ENCODE data around the gene DCC. TPM values are rescaled to one million over a fixed set of nuclear protein-coding genes. Genes with fewer than 3 reads are reported as not detected.

Gene DCC
- total RNA-seq, 1 experiment from 2014 or later = 0.08 TPM

- DNase-seq (ENCODE audit: low read depth, low spot score) = no peak
- in situ Hi-C loops (cut with HindIII; ENCODE audit: low pct_unique_long_range_greater_than_20kb, low sequenced_read_pairs) = no loop called here
Observed at GRCh38 chr18:52598921-52599320, 258.9 kb downstream of the DCC start.

- in situ Hi-C loops (cut with HindIII; ENCODE audit: low pct_unique_long_range_greater_than_20kb, low sequenced_read_pairs) = no loop called here
- no peak for DNase-seq (ENCODE audit: low read depth, low spot score)
Observed at GRCh38 chr18:52602820-52603219, 262.8 kb downstream of the DCC start.

- no peak for DNase-seq (ENCODE audit: low read depth, low spot score)
- in situ Hi-C loops (cut with HindIII; ENCODE audit: low pct_unique_long_range_greater_than_20kb, low sequenced_read_pairs) = no loop called here
Observed at GRCh38 chr18:52605345-52605744, 265.3 kb downstream of the DCC start.

DNA sequence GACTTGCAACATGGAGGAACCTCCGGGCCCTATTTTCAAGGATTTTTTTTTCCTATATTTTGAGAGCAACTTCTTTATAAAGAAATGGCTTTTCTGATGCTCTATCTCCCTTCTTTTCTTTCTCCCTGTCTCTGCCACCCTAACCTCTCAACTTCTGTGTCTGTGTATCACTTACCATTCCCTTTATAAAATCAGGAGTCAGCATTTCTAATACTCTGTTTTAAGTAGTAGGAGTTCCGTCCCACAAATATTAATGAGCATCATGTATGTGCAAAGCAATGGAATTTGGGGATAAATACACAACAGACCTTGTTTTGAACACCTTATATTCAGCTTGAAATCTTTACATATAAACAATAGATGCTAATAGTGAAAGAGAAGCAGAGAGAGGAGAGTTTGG lies 268.0 kb downstream of the DCC start:
- no peak for DNase-seq (ENCODE audit: low read depth, low spot score)
- in situ Hi-C loops (cut with HindIII; ENCODE audit: low pct_unique_long_range_greater_than_20kb, low sequenced_read_pairs) = no loop called here

DNA sequence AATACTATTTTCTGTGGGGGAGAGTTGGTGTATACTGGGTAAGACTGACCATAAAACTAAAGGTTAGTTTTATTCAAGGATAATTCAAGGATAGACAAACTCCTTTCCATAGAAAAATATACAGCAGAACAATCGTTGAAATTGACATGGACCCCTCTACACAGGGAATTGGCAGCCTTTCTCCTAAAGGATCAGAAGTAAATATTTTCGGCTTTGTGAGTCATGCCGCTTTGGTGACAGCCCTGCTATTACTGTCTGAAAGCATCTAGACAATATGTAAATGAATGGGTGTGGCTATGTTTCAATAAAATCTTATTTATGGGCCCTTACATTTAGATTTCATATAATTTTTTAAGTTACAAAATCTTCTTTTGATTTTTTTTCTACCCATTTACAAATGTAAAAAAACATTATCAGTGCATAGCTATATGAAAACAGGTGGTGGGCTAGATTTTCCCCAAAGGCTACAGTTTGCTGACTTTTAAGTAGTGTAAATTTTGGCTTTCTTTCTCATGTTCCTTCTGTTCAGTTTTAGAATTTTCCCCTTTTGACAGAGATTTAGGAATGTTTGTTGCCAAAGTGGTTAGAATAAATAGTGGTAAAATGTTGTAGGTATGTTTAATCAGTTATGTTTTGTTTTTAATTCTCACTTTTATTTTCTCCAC lies 270.6 kb downstream of the DCC start:
- in situ Hi-C loops (cut with HindIII; ENCODE audit: low pct_unique_long_range_greater_than_20kb, low sequenced_read_pairs) = no loop called here
- no peak for DNase-seq (ENCODE audit: low read depth, low spot score)

DNA sequence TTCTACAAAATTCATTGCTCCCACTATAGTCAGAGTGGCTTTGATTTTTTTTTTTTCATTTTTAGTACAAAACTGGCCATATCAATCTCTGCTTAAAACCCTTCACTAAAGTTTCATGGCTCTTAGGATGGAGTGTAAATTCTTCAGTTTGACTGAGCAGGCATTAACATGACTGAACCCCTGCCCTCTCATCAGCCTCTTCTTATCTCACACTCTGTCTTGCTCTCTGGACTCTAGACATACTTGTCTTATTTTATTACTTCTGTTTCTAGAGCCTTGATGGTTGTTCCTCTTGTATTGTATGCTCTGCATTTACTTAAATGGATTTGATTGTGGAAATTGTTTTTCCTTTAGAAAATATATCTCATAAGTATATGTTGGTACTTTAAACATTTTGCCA lies 272.4 kb downstream of the DCC start:
- in situ Hi-C loops (cut with HindIII; ENCODE audit: low pct_unique_long_range_greater_than_20kb, low sequenced_read_pairs) = no loop called here
- no peak for DNase-seq (ENCODE audit: low read depth, low spot score)

DNA sequence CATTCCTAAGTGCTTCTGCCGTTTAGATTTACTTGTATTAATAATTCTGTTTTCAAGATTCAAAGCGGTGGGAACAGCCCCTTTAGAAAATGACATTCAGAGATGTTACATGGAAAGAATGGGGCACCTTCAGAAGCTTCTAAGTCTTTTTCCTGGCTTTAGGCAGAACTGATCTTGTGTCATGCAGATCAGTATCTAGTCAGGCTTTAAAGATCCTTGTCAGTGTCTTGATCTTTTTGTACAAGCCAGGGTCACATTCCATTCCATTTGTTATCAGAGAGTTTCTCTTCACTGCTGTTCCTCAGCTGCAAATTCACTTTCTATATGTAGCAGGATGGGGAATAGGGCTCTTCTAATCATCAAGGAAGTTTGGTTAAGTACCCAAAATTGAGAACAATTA lies 275.3 kb downstream of the DCC start:
- no peak for DNase-seq (ENCODE audit: low read depth, low spot score)
- in situ Hi-C loops (cut with HindIII; ENCODE audit: low pct_unique_long_range_greater_than_20kb, low sequenced_read_pairs) = no loop called here

- in situ Hi-C loops (cut with HindIII; ENCODE audit: low pct_unique_long_range_greater_than_20kb, low sequenced_read_pairs) = no loop called here
- no peak for DNase-seq (ENCODE audit: low read depth, low spot score)
Observed at GRCh38 chr18:52615943-52616342, 275.9 kb downstream of the DCC start.

- in situ Hi-C loops (cut with HindIII; ENCODE audit: low pct_unique_long_range_greater_than_20kb, low sequenced_read_pairs) = no loop called here
- DNase-seq (ENCODE audit: low read depth, low spot score) = no peak
Observed at GRCh38 chr18:52617931-52618330, 277.9 kb downstream of the DCC start.

GRCh38 chr18:52620926-52621439 lies 281.0 kb downstream of the DCC start:
- in situ Hi-C loops (cut with HindIII; ENCODE audit: low pct_unique_long_range_greater_than_20kb, low sequenced_read_pairs) = no loop called here
- DNase-seq (ENCODE audit: low read depth, low spot score) = no peak

DNA sequence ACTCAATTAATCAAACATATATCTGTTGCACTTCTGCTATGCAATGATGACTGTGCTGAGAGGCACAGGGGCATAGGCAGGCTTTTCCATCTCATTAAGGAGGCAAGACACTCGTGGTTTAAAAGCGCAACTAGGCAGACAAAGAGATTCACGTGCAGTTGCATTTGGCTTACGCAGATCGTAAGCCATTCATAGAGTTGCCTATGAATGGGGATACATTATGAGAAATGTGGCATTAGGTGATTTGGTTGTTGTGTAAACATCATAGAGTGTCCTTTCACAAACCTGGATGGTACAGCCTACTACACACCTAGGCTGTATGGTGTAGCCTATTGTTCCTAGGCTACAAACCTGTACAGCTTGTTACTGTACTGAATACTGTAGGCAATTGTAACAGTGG lies 284.7 kb downstream of the DCC start:
- no peak for DNase-seq (ENCODE audit: low read depth, low spot score)
- in situ Hi-C loops (cut with HindIII; ENCODE audit: low pct_unique_long_range_greater_than_20kb, low sequenced_read_pairs) = no loop called here

DNA sequence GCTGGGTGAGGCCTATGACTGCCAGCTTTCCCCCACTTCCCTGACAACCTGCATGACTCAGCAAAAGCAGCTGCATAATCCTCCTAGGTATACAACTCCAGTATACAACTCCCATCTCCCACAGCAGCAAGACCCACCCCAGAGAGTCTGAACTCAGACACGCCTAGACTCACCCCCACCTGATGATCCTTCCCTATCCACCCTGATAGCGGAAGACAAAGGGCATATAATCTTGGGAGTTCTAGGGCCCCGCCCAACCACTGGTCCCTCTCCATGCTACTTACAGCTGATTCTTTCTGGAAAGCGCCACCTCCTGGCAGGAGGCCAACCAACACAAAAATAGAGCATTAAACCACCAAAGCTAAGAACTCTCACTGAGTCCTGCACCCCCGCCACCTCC lies 296.5 kb downstream of the DCC start:
- in situ Hi-C loops (cut with HindIII; ENCODE audit: low pct_unique_long_range_greater_than_20kb, low sequenced_read_pairs) = no loop called here
- peak; percentile 24 for DNase-seq (ENCODE audit: low read depth, low spot score)

GRCh38 chr18:52648201-52648600 lies 308.2 kb downstream of the DCC start:
- no peak for DNase-seq (ENCODE audit: low read depth, low spot score)
- in situ Hi-C loops (cut with HindIII; ENCODE audit: low pct_unique_long_range_greater_than_20kb, low sequenced_read_pairs) = no loop called here

- in situ Hi-C loops (cut with HindIII; ENCODE audit: low pct_unique_long_range_greater_than_20kb, low sequenced_read_pairs) = no loop called here
- no peak for DNase-seq (ENCODE audit: low read depth, low spot score)
Observed at GRCh38 chr18:52652391-52652790, 312.4 kb downstream of the DCC start.

DNA sequence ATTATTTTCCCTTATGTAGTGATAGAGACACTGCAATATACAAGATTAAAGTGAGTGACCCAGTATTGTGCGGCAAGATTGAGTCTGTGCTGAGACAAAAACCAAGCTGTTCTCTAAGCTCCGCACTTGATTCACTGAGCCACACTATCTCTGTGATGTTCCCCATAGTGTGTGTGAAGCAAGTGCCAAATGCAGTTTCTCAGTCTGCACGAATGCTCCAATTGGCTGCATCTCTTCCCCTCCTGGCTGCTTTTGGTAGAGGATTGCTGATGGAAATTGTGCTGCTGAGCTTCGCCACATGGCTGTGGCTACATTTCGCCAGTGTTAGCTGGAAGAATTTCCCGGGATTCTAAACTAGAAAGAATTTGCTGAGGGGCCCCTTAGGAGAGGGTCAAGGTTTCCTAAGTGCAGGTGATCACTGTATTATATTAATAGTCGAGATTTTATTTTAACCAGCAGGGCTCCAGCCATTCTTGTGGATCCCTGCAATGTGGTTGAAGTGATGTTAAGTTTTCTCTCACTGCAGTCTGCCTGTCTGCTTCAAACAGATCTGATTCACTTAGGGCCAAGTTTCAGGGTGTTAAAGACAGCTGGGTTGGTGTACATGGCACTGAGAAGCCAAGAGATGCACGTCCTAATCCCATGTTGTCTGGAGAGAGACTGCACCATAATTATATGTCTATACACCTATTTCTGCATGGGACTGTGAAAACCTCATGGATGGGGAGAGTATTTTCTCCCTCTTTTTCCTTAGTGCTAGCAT lies 317.2 kb downstream of the DCC start:
- in situ Hi-C loops (cut with HindIII; ENCODE audit: low pct_unique_long_range_greater_than_20kb, low sequenced_read_pairs) = no loop called here
- no peak for DNase-seq (ENCODE audit: low read depth, low spot score)

DNA sequence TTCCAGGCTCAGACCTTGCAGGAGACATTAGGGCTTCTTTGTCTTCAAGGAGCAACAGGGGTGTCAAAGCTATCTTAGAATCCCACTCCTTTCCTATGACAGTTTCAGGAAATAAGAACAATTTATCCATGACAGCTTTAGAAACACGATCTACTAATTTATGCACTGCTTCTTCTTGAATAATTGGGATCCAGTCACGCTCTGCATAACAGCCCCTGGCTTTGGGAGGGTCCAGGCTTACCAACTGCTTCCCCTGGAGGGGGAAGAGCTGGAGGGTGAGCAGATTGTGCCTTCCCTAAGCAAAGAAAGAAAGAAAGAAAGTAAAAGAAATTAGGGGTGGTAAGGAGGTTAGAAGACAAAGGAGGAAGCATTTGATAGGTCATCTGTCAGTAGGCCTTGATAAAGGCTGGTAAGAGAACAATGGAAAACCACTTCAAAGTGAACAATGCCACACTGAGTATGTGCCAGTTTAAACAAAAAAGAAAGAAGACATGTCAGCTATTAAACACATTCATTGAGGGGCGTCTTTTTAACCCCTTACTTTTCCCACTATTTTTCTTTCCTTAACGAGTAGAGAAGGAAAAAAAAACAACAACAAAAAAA lies 327.6 kb downstream of the DCC start:
- no peak for DNase-seq (ENCODE audit: low read depth, low spot score)
- in situ Hi-C loops (cut with HindIII; ENCODE audit: low pct_unique_long_range_greater_than_20kb, low sequenced_read_pairs) = no loop called here

DNA sequence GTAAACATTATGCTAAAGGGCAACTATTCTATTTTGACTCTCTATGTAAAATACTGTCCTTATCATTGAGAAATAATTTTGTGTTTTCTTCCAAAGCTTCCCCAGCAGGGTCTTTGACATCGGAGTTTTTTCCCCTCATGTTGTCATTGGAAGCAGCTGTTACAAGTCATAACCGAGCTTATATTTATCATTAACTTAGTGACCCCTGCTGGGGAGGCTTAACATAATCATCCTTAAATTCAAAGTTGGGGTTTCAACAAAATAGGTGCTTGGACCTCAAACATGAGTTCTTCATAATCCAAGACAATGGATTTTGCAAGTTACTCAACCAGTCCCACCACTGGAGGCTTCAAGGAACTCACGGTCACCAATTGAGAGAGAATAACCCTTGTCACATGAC lies 330.9 kb downstream of the DCC start:
- peak; percentile 41 for DNase-seq (ENCODE audit: low read depth, low spot score)
- in situ Hi-C loops (cut with HindIII; ENCODE audit: low pct_unique_long_range_greater_than_20kb, low sequenced_read_pairs) = no loop called here

DNA sequence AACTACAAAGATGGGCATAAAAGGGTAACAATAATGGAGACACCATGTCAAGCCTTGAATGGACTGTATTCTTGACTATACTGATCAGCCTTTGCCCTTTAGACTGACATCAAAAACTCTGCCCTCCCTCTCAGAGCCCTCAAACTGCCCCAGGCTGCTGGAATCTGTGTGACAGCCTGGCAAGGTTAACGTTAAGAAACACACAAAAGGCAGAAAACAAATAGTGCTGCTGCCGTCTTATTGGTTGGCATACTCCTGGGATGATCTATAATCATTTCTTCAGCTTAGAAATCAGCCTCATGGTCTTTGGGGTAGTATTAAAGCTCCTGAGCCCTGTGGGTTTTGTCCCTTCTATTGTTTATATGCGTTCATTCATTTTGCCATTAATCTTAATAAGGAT lies 338.0 kb downstream of the DCC start:
- in situ Hi-C loops (cut with HindIII; ENCODE audit: low pct_unique_long_range_greater_than_20kb, low sequenced_read_pairs) = no loop called here
- DNase-seq (ENCODE audit: low read depth, low spot score) = no peak

GRCh38 chr18:52678551-52678950 lies 338.6 kb downstream of the DCC start:
- in situ Hi-C loops (cut with HindIII; ENCODE audit: low pct_unique_long_range_greater_than_20kb, low sequenced_read_pairs) = no loop called here
- no peak for DNase-seq (ENCODE audit: low read depth, low spot score)
